DND-41 (cell line): ENCODE measurements around the gene S100A16.
"Not testable (repeated sequence)": the region's sequence is repeated elsewhere in the genome, so short reads cannot be mapped to it uniquely, and the experiment has no call there.

Source experiments
- ATAC-seq: fragments of 200-7000 bp; cut with Tn5 transposase; 3 replicates; pipeline ENCODE4 v1.9.1; 2021; ENCODE audit warnings: low read depth; ENCODE audit not compliant: insufficient read depth
- DNase-seq: peaks from one replicate; pipeline ENCODE4 v3.0.0-alpha.2; 2020
- H2AFZ ChIP-seq: 2 replicates; pipeline ENCODE4 v1.6.0; 2012; ENCODE audit warnings: low read depth, low read length
- H3K27ac ChIP-seq: 2 replicates; pipeline ENCODE4 v1.5.1; 2012; ENCODE audit warnings: low read length, inconsistent platforms
- H3K27me3 ChIP-seq: fragments of 200-600 bp; sonication (generic); 2 replicates; pipeline ENCODE4 v1.6.0; 2012; ENCODE audit warnings: low read length, mild to moderate bottlenecking, inconsistent platforms; ENCODE audit not compliant: insufficient read depth, poor library complexity
- H3K36me3 ChIP-seq: 2 replicates; pipeline ENCODE4 v1.5.1; 2012; ENCODE audit warnings: low read length, inconsistent platforms; ENCODE audit not compliant: insufficient read depth
- H3K4me1 ChIP-seq: 2 replicates; pipeline ENCODE4 v1.5.1; 2012; ENCODE audit warnings: mild to moderate bottlenecking, low read length; ENCODE audit not compliant: insufficient read depth
- H3K4me2 ChIP-seq: 2 replicates; pipeline ENCODE4 v1.6.0; 2012; ENCODE audit warnings: mild to moderate bottlenecking, moderate library complexity, low read length, inconsistent platforms; ENCODE audit not compliant: insufficient read depth
- H3K4me3 ChIP-seq, 2 experiments: fragments of 200-600 bp in 1 of 2; shearing (Covaris generic) in 1 of 2; 2 replicates each; pipeline ENCODE4 v1.5.1; 2012 to 2016; ENCODE audit warnings: inconsistent platforms in 2 of 2, low read length in 2 of 2, mild to moderate bottlenecking in 2 of 2, low read depth in 1 of 2, moderate library complexity in 1 of 2
- H3K79me2 ChIP-seq: 2 replicates; pipeline ENCODE4 v1.6.0; 2012; ENCODE audit warnings: low read length, inconsistent platforms; ENCODE audit not compliant: insufficient read depth
- H3K9ac ChIP-seq: 2 replicates; pipeline ENCODE4 v1.6.0; 2012; ENCODE audit warnings: low read depth, mild to moderate bottlenecking, inconsistent platforms, low read length, moderate library complexity
- H3K9me3 ChIP-seq: 2 replicates; pipeline ENCODE4 v1.5.1; 2012; ENCODE audit warnings: low read length, moderate library complexity, mild to moderate bottlenecking, inconsistent platforms; ENCODE audit not compliant: insufficient read depth, severe bottlenecking
- H4K20me1 ChIP-seq: 2 replicates; pipeline ENCODE4 v1.6.0; 2012; ENCODE audit warnings: low read length; ENCODE audit not compliant: insufficient read depth
- CTCF ChIP-seq: IDR thresholded peaks from 2 replicates; pipeline ENCODE4 v1.5.1; 2012; ENCODE audit warnings: borderline replicate concordance, low read length, moderate library complexity, mild to moderate bottlenecking; ENCODE audit not compliant: poor library complexity, severe bottlenecking; ENCODE audit errors: extremely low read depth
- EZH2 ChIP-seq: IDR thresholded peaks from 3 replicates; pipeline ENCODE4 v1.6.1; 2012; ENCODE audit warnings: borderline replicate concordance, low read depth, mild to moderate bottlenecking, moderate library complexity, low read length, inconsistent platforms; ENCODE audit not compliant: severe bottlenecking

The S100A16 gene

GRCh38 chr1:153643100-153643499, 30.2 kb upstream of the S100A16 start:
- H4K20me1 ChIP-seq, result peaks cover 17% of the 10 kb centered on the region; the same call in 1 of the 2 replicates
- H3K4me1 ChIP-seq, result peaks cover 7% of the 10 kb centered on the region; the same call in 1 of the 2 replicates
- H2AFZ ChIP-seq, result no peak overlapping the region
- ATAC-seq, result no peak
- no peak overlapping the region for H3K4me3 ChIP-seq
- no peak overlapping the region for H3K27ac ChIP-seq
- peaks cover 46% of the 10 kb centered on the region for H3K79me2 ChIP-seq
- H3K9ac ChIP-seq, result no peak overlapping the region
- TF ChIP-seq CTCF (no peak), EZH2 (no peak)
- peaks cover 94% of the 10 kb centered on the region for H3K36me3 ChIP-seq
- no peak overlapping the region for H3K4me2 ChIP-seq
- DNase-seq, result no peak
- H3K9me3 ChIP-seq, result no peaks in the 10 kb centered on the region
- no peaks in the 10 kb centered on the region for H3K27me3 ChIP-seq

- H3K4me1 ChIP-seq, result peaks cover 8% of the 10 kb centered on the region
- peaks cover 19% of the 10 kb centered on the region; the same call in 1 of the 2 replicates for H4K20me1 ChIP-seq
- H3K27me3 ChIP-seq, result no peaks in the 10 kb centered on the region
- H2AFZ ChIP-seq, result no peak overlapping the region
- H3K79me2 ChIP-seq, result peaks cover 55% of the 10 kb centered on the region
- no peak for TF ChIP-seq EZH2
- TF ChIP-seq CTCF, result no peak
- H3K9ac ChIP-seq, result no peak overlapping the region
- no peaks in the 10 kb centered on the region for H3K9me3 ChIP-seq
- ATAC-seq (no peak), DNase-seq (no peak)
- H3K4me2 ChIP-seq, result no peak overlapping the region; the same call in 1 of the 2 replicates
- H3K36me3 ChIP-seq, result peaks cover 100% of the 10 kb centered on the region
- H3K27ac ChIP-seq, result no peak overlapping the region
- H3K4me3 ChIP-seq, result no peak overlapping the region
Observed at GRCh38 chr1:153642161-153642560, 29.2 kb upstream of the S100A16 start.

GRCh38 chr1:153640861-153641260, 27.9 kb upstream of the S100A16 start:
- H3K9ac ChIP-seq, result no peak overlapping the region
- H3K4me3 ChIP-seq, result no peak overlapping the region
- DNase-seq (no peak), ATAC-seq (no peak)
- no peaks in the 10 kb centered on the region for H3K9me3 ChIP-seq
- H3K36me3 ChIP-seq, result peaks cover 100% of the 10 kb centered on the region
- no peak overlapping the region for H3K27ac ChIP-seq
- H3K4me2 ChIP-seq, result no peak overlapping the region
- no peak for TF ChIP-seq EZH2
- TF ChIP-seq CTCF, result no peak
- peaks cover 29% of the 10 kb centered on the region; the same call in 1 of the 2 replicates for H4K20me1 ChIP-seq
- H3K27me3 ChIP-seq, result no peaks in the 10 kb centered on the region
- H2AFZ ChIP-seq, result no peak overlapping the region
- peaks cover 68% of the 10 kb centered on the region for H3K79me2 ChIP-seq
- H3K4me1 ChIP-seq, result peaks cover 21% of the 10 kb centered on the region

GRCh38 chr1:153640213-153640612, 27.3 kb upstream of the S100A16 start:
- not testable (repeated sequence) for H3K4me3 ChIP-seq, H3K27me3 ChIP-seq, H3K27ac ChIP-seq, DNase-seq, H3K9ac ChIP-seq, H3K9me3 ChIP-seq, H3K4me2 ChIP-seq, H2AFZ ChIP-seq, ATAC-seq
- H4K20me1 ChIP-seq, result peaks cover 29% of the 10 kb centered on the region; the same call in 1 of the 2 replicates
- peaks cover 27% of the 10 kb centered on the region for H3K4me1 ChIP-seq
- H3K36me3 ChIP-seq, result peaks cover 100% of the 10 kb centered on the region
- H3K79me2 ChIP-seq, result peaks cover 74% of the 10 kb centered on the region
